ENCODE measurements around the gene ETV4.
A peak's percentile ranks its signal among the peaks of the same experiment; 100 is the strongest.
"Not testable (repeated sequence)": the region's sequence is repeated elsewhere in the genome, so short reads cannot be mapped to it uniquely, and the experiment has no call there.

The ETV4 gene

DNA sequence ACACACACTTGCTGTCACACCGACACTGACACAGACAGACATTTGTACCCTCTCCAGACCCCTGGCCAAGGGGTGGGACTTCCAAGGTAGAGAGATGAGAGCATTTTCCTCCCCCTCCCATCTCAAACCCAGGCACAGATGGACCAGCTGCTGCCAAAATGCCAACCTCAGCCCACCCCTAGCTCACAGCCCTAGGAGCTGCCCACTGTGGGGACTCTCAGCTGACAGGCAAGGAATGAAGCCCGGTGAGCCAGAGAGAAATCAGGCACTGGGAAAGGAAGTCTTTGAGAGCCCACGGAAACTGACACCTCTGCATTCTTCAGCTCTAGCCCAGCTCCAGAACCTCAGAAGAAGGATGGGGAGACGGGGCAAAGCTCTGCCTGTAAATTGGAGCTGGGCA lies 2.8 kb downstream of the ETV4 start:
- no peak for DNase-seq

GRCh38 chr17:43542859-43543258 lies 3.3 kb downstream of the ETV4 start:
- DNase-seq = no peak

DNA sequence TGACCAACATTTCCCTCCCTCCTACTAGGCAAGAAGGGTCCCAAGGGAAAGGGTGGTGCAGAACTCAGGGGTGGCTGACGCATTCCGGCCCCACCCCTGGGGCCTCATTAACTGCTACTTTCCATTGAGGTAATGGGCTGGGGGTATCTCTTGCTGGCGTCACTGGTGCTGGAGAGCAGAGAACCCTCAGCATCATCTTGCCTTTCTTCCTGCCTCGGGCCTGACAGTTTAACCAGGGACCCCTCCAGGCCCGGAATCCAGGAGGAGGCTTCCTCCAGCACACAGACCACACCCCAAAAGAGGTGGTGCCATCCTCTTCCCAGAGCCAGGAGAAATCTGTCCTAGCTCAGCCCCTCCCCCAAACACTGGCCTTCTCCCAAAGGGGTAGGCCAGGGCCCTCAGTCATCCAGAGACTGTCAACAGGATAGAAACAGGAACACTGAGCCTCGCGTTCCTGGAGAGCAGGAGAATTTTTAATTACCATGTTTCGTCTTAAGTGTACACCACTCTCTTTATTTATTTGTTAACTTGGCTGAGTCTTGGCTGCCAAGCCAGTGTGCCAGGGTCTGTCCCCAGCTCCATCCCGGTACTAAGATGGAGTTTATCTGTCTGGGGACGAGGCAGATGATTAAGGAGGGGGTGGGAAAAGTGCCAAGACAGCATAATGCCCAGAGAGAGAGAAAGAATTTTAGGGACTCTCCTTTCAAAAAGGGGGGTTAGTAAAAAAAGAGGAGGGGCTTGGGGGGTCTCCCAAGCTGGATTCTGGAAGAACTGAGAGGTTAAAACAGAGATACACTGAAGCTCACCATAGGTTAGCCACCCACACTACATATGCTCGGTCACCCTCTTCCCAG lies 5.1 kb downstream of the ETV4 start:
- DNase-seq = no peak

DNA sequence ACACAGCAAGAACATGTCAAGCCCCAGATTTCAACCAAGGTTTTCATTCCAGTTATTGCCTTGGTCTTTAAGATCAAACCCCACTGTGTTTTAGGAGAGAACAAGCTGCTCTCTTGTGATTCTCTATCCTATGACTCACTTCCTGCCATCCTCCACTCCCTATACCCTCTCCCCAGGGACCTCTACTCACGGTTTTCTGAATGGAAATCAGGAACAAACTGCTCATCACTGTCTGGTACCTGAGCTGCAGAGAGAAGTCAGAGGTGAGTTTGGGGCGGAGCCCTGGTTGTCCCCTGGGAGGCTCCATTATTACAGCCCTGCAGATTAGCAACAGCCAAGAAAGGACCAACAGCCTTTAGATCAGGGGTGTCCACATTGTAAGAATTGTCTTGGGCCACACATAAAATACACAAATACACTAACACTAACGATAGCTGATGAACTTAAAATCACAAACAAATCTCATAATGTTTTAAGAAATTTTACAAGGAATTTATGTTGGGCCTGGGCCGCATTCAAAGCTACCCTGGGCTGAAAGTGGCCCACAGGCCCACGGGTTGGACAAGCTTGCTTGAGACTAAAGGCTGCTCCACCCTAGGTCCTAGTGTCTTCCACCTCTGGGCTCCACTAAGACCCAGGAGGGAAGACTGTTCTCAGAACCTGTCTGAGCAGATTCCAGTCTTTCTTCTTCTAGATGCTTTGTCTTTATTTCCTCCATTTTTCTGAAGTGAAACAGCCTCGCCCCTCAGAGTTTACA lies 9.7 kb downstream of the ETV4 start:
- DNase-seq = no peak

DNA sequence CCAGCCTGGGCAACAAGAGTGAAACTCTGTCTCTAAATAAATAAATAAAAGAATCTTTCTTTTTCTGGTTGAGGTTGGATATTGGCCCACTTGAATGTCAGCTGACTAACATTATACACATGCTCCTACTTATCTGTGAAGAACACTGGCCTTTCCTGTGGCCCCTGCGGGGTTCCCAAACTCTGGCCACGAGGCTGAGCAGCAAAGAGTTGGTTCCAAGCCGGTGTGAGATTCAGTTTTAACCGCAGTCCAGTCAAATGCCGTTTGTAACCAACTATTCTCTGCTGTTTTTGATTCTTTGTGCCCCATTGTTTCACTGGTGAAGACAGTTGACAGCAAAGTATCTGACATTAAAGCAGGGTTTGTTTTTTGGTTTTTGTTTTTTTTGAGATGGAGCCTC lies 11.2 kb downstream of the ETV4 start:
- DNase-seq = no peak

GRCh38 chr17:43533699-43534098 lies 12.4 kb downstream of the ETV4 start:
- no peak for DNase-seq

GRCh38 chr17:43532581-43532980 lies 13.6 kb downstream of the ETV4 start:
- DNase-seq = no peak

DNA sequence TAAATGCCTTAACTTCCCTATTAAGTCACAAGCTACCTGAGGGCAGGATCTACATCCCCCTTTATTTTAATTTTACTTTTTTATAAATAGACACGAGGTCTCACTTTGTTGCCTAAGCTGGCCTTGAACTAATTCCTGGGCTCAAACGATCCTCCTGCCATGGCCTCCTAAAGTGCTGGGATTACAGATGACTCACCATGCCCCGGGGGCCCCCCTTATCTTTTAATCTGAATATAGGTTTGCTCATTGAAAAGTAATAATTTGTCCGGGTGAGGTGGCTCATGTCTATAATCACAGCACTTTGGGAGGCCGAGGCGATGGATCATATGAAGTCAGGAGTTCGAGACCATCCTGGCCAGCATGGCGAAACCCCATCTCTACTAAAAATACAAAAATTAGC lies 14.2 kb downstream of the ETV4 start:
- DNase-seq = no peak

- no peak for DNase-seq
These were observed 15.1 kb downstream of the ETV4 start for GRCh38 chr17:43531082-43531378.

GRCh38 chr17:43530288-43531081 lies 15.7 kb downstream of the ETV4 start:
- peak; percentile 96 for DNase-seq

- no peak for DNase-seq
These were observed 16.2 kb downstream of the ETV4 start for GRCh38 chr17:43529947-43530287.

GRCh38 chr17:43528988-43529814 lies 16.9 kb downstream of the ETV4 start:
- no peak for DNase-seq

DNA sequence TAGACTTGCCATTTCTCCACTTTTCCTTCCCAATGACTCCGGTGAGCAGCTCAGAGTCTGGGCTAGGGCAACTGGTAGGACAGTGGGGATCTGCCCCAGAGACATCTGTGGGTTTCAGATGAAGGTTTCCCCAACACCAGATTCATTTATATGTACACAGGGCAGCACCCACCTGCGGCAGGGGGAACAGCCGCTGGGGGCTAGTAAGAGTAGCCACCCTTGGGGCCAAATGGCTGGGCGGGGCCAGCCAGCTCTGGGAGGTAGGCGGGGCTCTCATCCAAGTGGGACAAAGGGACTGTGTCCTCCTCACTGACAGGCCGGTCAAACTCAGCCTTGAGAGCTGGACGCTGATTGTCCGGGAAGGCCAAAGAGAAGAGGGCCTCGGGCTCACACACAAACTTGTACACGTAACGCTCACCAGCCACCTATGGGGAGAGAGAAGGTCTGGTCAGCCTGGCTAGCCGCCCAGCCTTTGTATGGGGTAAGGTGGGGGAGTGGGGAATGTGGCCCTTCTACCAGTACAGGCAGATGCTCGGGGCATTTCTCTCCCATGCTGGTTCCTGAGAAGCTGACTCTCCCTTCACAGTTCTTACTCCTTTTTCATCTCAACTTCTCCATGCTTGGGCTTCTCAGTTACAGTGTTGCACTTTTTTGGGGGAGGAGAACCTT lies 17.7 kb downstream of the ETV4 start:
- DNase-seq = no peak

GRCh38 chr17:43526886-43527648 lies 19.1 kb downstream of the ETV4 start:
- DNase-seq = no peak

- no peak for DNase-seq
These were observed 21.1 kb downstream of the ETV4 start for GRCh38 chr17:43524945-43525575.

- no peak for DNase-seq
These were observed 24.8 kb downstream of the ETV4 start for GRCh38 chr17:43521389-43521788.

- no peak for DNase-seq
These were observed 28.3 kb downstream of the ETV4 start for GRCh38 chr17:43517615-43518386.

GRCh38 chr17:43517161-43517560 lies 29.0 kb downstream of the ETV4 start:
- no peak for DNase-seq

GRCh38 chr17:43515656-43516055 lies 30.5 kb downstream of the ETV4 start:
- no peak for DNase-seq

GRCh38 chr17:43511199-43511598 lies 34.9 kb downstream of the ETV4 start:
- not testable (repeated sequence) for DNase-seq

Data from NCI-H2029 (cell line).